Measurements from ENCODE around the gene NLGN4X. TPM values are rescaled to one million over a fixed set of nuclear protein-coding genes. Genes with fewer than 3 reads are reported as not detected.

NLGN4X gene
- total RNA-seq, 1 donor from 2014 or later: 51.5 TPM

GRCh38 chrX:6053141-6053540, 175.5 kb downstream of the NLGN4X start:
- Mint-ChIP-seq H3K27ac (no peak overlapping the region), H3K4me1 (ENCODE audit: unreplicated experiment) (peaks cover 7% of the 10 kb centered on the region), H3K4me3 (no peak overlapping the region), H3K9me3 (no peaks in the 10 kb centered on the region), H3K36me3 (no peaks in the 10 kb centered on the region), H3K27me3 (no peaks in the 10 kb centered on the region)
- no peak for DNase-seq (ENCODE audit: extremely low spot score, unreplicated experiment)
- no peak for TF ChIP-seq CTCF (conservative IDR thresholded peaks at IDR 0.05)

GRCh38 chrX:6052111-6052745, 176.4 kb downstream of the NLGN4X start:
- no peak for TF ChIP-seq CTCF (conservative IDR thresholded peaks at IDR 0.05)
- Mint-ChIP-seq H3K4me3 (no peak overlapping the region), H3K27ac (no peak overlapping the region), H3K4me1 (ENCODE audit: unreplicated experiment) (peaks cover 7% of the 10 kb centered on the region), H3K27me3 (no peaks in the 10 kb centered on the region), H3K9me3 (no peaks in the 10 kb centered on the region), H3K36me3 (no peaks in the 10 kb centered on the region)
- no peak for DNase-seq (ENCODE audit: extremely low spot score, unreplicated experiment)

GRCh38 chrX:6049132-6049531, 179.5 kb downstream of the NLGN4X start:
- Mint-ChIP-seq H3K9me3 (no peaks in the 10 kb centered on the region), H3K27me3 (no peaks in the 10 kb centered on the region), H3K36me3 (no peaks in the 10 kb centered on the region), H3K27ac (no peak overlapping the region), H3K4me1 (ENCODE audit: unreplicated experiment) (peaks cover 7% of the 10 kb centered on the region), H3K4me3 (no peak overlapping the region)
- TF ChIP-seq CTCF (conservative IDR thresholded peaks at IDR 0.05): no peak
- DNase-seq (ENCODE audit: extremely low spot score, unreplicated experiment): no peak

- no peaks in the 10 kb centered on the region for H3K4me1 Mint-ChIP-seq (ENCODE audit: unreplicated experiment)
- no peak for TF ChIP-seq CTCF (conservative IDR thresholded peaks at IDR 0.05)
These were observed 187.0 kb downstream of the NLGN4X start for GRCh38 chrX:6041630-6042029.

GRCh38 chrX:6029014-6029413, 199.7 kb downstream of the NLGN4X start:
- TF ChIP-seq CTCF (conservative IDR thresholded peaks at IDR 0.05): no peak
- Mint-ChIP-seq H3K4me3 (no peak overlapping the region), H3K36me3 (peaks cover 8% of the 10 kb centered on the region), H3K9me3 (no peaks in the 10 kb centered on the region), H3K27ac (no peak overlapping the region), H3K4me1 (ENCODE audit: unreplicated experiment) (peaks cover 7% of the 10 kb centered on the region), H3K27me3 (no peaks in the 10 kb centered on the region)
- DNase-seq (ENCODE audit: extremely low spot score, unreplicated experiment): no peak

More at GRCh38 chrX:6041630-6042029, 187.0 kb downstream of the NLGN4X start:
- Mint-ChIP-seq H3K27ac (no peak overlapping the region), H3K9me3 (peaks cover 5% of the 10 kb centered on the region), H3K36me3 (peaks cover 4% of the 10 kb centered on the region), H3K4me3 (no peak overlapping the region), H3K27me3 (no peaks in the 10 kb centered on the region)
- DNase-seq (ENCODE audit: extremely low spot score, unreplicated experiment): no peak

Data from type B pancreatic cell (in vitro differentiated cells).